GM10847 (cell line): ENCODE measurements around the gene BNIP5.

Source experiments
- POLR2A ChIP-seq: IDR thresholded peaks from 2 replicates; pipeline ENCODE4 v1.6.1; 2011; ENCODE audit not compliant: insufficient read length; ENCODE audit errors: extremely low read depth

BNIP5 gene

DNA sequence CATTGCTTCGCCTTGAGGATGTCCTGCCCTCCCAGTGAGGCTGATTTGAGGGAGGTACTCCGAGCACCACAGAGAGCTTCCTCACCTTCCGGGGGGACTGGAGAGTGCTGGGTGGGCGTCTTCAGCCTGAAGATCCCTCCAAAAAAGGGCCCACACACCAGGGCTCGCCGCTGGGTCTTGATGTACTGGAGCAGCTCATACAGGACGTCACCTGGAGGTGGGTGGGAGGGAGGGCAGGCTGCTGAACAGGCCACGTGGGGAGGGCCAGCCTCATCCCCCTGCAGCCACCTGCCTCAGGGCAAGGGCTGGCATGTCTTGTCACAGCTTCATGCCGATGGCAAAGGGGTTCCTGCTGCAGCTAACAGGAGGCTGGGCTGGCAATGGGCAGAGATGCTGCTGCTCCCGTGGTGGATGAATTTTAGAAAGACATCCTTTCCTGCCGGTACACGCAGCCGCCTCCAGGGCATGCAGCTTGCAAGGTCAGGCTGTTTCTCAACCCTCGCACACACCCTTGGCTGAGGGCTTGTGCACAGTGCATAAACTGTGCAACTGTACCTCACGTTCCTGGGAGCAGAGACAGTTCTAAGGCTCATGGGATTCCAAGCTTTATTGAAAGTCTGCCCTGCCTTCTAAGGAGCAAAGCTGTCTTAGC lies 36.8 kb upstream of the BNIP5 start:
- TF ChIP-seq POLR2A: no peak

DNA sequence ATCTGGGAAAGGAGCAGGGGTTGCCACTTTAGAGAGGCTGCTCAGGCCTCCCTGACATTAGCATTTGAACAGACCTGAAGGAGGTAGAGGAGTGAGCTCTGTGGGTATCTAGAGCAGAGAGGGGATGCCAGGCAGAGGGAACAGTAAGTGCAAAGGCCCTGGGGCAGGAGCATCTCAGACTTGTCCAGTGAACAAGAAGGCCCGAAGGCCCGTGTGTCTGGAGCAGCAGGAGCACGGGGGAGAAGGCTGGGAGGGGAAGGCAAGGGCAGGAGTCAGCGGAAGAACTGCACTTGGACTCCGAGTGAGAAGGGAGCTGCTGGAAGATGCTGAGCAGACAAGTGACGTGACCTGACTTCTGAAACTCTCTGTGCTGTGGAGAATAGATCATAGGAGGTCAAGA lies 35.4 kb upstream of the BNIP5 start:
- no peak for TF ChIP-seq POLR2A

DNA sequence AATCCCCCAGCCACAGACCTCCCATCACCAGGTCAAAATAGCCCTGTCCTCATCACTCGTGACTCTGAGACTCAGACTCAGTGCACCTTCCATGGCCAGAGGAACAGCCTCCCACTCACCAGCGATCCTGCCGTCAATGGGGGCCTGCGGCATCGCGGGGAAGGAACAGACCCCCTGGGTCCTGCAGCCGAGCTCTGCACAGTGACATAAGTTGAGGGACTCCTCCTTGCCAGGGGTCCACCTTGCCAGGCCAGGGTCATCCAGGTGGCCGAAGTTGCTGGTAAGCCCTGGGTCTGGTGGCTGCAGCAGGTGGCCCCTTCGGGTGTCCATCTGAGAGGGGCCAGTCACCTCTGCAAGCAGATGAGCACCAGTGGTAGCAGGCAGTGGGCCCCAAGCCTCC lies 34.5 kb upstream of the BNIP5 start:
- no peak for TF ChIP-seq POLR2A

DNA sequence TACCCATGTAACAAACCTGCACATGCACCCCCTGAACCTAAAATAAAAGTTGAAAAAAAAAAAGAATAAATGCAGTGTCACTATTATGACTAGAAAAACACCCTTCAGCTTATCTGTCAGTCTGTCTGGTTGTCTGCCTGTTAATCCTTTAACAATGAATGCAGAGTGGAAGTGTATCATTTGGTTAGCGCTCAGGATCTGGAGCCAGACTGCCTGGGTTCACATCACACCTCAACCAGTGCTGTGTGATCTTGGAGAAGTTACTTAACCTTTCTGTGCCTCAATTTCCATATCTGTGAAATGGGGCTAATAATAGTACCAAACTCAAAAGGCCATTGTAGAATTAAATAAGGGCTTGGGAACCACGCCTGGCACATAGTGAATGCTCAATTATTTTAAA lies 34.0 kb upstream of the BNIP5 start:
- TF ChIP-seq POLR2A: no peak

DNA sequence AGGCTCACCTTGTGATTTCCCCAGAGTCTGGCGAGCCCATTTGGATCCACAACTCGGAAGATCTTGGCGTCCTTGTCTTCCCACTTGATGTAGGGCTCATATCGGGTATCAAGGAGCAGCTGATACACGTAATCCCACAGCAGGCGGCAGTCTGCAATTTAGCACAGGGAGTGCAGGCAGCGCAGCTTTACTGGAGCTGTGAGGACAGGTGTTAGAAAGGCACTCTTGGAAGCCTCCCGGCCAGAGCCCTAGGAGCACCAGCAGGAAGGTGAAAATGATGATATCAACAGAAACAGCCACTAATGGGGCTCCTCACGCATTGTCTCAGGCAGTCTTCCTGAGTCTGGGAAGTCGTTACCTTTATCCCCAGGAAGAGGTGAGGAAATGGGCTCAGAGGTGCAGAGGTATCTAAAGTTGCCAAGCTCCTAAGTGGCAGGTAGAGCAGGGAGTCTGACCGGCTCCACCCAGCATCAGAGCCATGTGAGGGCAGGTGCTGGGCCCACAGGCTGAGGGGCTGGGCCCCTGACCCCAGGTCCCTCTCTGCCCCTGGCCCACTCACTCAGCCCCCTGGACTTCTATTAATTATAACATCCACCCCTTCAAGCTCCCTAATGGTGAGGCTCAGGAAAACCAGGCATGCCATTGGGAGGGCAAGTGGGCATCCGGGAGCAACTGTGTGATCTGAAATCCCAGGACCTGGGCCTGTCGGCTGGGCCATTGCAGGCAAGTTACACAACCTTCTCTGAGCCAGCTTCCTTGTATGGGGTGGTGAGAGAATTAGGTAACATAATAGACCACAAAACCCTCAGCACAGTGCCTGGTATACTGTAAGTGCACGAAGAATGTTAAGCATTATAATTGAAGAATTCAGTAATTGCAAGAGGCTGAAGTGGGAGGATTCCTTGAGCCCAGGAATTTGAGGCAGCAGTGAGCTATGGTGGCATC lies 32.5 kb upstream of the BNIP5 start:
- no peak for TF ChIP-seq POLR2A

DNA sequence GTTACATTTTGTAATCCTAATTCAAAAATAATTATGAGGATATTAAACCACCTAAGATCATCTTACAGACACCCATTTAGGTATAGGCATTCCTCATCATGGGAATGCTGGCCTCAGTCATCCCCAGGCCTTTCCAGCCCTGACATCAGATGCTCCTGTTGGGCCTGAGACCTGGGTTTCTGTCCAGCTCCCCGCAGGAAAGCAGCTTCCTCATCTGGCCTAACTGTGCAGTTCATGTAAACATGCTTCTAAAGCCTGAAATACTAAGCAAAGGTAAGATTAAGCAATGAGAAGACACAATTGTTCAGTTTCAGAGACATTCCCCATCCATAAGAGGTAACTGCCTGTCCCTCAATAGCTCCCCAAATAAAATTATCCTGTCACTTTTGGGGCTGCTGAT lies 31.7 kb upstream of the BNIP5 start:
- TF ChIP-seq POLR2A: no peak

DNA sequence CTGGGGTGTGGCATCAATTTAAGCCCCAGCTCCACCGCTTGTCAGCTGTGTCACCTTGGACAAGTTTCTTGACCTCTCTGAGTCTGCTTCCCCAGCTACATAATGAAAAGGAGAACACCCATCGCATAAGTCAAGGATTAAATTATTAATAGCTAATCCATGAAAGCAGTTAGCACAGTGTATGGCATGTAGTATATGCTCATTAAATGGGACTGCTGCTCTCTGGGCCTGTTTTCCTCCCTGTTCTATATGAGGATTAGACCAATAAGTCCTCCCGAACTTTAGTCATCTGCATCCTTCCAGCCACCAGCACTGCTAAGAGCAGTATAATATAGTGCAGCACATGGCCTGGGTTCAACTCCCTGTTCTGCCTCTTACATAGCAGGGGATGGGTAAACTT lies 31.1 kb upstream of the BNIP5 start:
- TF ChIP-seq POLR2A: no peak

DNA sequence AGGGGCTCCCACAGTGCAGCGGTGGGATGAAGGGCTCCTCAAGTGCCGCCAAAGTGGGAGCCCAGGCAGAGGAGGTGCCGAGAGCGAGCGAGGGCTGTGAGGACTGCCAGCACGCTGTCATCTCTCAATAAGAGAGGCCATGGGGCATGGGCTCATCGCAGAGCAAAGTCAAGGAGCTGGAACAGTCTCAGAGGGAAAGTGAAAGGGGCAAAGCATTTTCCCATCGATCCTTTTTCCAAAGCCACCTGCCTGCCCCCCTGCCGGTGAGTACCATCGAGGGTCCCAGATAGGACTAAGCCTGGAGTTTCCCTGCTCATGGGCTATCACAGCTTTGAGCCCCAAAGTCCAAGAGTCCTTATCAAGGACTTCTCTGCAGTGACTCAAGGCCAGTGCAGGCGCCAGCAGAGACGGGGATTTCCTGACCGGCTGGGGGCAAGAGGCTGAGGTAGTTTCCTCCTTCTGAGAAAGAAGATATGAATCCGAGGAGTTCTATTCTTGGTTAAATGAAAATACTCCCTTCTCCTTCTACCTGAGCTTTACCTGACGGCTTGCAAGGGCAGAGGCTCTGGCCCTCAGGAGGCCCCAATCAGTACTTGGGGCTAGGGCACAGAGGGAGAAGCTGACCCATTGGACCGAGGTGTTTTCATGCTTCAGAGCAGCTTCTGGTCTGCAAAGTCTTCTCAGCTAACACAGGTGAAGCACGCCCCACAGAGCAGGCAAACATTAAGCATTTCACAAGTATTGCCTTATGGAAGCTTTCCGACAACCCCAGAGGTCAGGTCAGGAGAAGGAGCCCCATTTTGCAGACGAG lies 28.2 kb upstream of the BNIP5 start:
- no peak for TF ChIP-seq POLR2A

DNA sequence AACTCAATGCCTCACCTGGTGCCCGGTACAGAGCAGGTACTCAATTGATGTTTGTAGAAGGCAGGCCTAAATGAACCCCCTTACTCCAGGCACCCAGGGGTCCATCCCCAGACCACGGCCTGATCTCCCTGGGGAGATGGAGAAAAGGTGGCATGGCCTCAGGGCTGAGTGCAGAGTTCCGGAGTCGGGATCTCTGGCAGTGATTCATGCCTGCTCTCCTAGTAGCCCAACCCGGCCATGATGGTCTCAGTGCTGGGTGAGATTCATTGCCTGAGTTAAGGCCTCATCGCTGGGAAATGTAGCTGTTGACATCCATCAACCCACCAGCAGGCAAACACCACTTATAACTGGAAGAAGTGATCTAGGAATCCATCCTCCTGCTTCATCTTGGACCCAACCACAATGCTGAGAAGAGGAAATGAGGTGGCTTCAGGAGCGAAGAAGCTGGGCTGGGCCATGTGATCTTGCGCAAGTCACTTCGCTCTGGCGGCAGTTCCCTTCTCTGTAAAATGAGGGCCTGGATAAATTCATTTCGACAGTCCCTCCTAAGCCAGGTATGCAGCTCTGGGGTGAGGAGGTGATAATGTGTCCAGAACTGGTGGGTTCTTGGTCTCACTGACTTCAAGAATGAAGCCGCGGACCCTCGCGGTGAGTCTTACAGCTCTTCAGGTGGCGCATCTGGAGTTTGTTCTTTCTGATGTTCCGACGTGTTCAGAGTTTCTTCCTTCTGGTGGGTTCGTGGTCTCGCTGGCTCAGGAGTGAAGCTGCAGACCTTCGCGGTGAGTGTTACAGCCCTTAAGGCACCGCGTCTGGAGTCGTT lies 26.1 kb upstream of the BNIP5 start:
- no peak for TF ChIP-seq POLR2A

DNA sequence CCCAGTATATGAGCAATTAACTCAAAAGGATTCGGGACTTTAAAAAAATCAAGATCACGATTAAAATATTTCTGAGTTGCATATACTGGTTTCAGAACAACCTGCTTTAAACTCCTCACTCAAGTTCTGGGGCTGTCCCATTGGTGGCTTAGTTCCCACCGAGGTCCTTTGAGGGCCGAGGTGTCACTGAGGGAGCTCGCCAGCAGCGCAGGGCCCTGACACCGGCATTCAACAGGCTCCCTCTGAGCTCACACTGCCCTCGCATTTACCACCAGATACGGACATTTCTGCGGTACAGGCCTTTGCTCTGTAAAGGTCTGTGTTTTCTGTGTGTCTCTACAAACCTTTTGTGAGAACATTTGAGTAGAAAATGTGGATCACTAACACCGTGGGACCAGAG lies 24.4 kb upstream of the BNIP5 start:
- no peak for TF ChIP-seq POLR2A

DNA sequence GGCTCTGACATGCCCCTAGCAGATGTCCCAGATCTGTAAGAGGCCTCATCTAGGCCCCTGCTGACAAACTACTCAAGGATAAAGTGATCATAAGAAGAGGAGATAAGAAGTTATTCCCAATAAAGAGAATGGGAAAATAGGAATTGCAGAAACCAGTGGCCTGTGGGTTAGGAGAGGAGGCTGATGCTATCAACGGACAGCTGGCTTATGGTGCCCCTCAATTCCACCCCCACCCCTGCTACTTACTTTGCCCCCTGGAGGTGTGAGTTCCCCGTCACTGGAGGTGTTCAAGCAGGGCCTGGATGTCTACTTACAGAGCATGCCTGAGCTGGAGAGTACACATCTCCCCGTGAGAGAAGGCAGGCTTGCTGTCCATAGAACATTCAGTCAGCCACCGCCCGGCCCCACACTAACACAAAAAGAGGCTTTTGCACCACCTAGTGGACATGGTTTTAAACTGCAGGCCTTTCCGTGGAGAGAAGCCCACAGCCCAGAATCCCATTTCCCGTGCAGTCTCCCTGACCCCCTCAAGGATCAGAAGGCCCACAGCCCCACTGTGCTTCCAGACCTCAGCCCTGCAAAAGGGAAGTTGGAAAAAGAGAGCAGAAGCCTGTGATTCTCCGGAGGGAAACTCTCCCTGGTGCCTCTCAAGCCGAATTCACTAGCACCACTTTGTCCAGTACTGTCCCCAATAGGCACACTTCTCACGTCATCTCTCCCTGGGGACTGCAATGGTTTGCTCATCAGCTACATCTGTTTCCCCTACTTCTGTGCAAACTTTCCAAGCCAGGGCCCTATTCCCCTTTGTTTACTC lies 23.8 kb upstream of the BNIP5 start:
- TF ChIP-seq POLR2A: no peak

DNA sequence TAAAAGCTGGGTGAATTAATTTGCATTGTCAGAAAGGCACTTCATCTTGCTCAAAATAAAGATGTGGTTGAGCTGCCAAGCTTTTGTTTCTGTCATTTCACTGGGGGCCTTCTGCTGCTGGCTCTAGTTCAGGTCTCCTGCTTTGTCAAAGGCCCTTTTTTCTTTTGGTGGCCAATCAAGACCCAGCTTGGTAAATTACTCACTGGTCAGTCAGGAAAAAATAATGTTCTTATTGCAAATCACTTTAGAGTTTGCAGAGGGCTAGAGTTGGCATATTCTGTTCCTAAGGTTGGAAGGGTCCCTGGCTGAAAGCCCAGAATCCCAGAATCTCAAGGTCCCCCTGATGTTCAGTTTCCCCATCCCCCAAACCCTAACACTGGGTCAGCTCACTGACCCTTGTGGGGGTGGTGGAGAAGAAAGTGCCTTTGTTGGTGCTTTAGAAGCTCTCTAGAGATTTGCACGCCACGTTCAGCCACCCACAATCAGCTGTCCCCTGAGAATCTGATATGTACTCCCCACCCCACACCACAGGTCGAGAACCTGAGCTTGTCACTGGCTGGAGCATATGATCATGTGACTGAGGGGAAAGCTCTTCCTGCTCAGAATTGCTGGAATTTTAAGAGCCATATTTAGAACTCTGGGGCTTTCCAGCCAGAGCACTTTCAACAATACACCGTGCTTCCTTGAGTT lies 21.7 kb upstream of the BNIP5 start:
- no peak for TF ChIP-seq POLR2A

DNA sequence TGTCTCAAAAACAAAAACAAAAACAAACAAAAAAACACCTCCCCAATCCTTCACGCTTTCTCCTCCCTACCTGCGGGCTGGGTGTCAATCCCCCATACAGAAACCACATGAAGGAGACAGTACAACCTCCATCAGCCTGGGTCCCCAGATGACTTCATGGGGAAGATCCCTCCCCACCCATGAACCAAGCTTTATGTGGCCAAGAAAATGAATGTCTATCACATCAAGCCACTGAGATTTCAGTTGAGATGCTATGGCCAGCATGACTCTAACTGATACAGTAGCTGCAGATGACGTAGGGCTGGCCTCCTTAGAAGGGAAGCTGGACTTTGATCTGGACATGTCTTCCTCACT lies 21.2 kb upstream of the BNIP5 start:
- TF ChIP-seq POLR2A: no peak

DNA sequence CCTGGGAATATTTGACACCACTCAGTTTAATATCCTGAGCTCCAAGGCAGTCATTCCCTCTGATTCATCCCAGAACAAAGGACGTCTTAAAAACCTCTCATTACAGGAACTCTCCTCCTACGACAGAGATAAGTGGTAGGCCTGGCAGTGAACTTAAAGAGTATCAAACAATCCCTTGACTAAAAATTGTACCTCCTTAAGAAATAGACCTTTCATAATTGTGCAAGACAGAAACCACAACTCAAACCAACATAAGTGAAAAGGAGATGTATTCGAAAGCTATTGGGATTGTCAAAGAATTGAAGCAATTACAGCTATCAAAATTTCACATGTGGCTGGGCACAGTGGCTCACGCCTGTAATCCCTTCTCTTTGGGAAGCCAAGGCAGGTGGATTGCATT lies 19.1 kb upstream of the BNIP5 start:
- TF ChIP-seq POLR2A: no peak
